H1 (cell line): ENCODE data around the gene RPL37A. TPM values are rescaled to one million over a fixed set of nuclear protein-coding genes. Genes with fewer than 3 reads are reported as not detected.

Experiments used
- CTCF ChIA-PET: fragments of 300-600 bp; sonication (Branson Sonifier 250); formaldehyde crosslinking; loops from one replicate; lab custom pipeline; 2021; ENCODE audit not compliant: partially characterized antibody; lab: Charles Lee
- POLR2A ChIA-PET: fragments of 300-600 bp; sonication (Branson Sonifier 250); formaldehyde crosslinking; loops from one replicate; lab custom pipeline; 2021; ENCODE audit warnings: inconsistent platforms; ENCODE audit not compliant: partially characterized antibody; lab: Charles Lee
- DNase-seq, 2 experiments: peaks; one replicate each; pipeline versions ENCODE4 v3.0.0 to v3.0.0-alpha.2; 2010 to 2022; ENCODE audit warnings: low spot score in 2 of 2, low read depth in 1 of 2, mixed read lengths in 1 of 2
- FAIRE-seq: peaks from 2 replicates; lab custom pipeline; 2011; peaks lifted over from hg19 to GRCh38; lab: Jason Lieb, UNC
- H2AFZ ChIP-seq: 2 replicates; pipeline ENCODE4 v1.8.1; 2012; ENCODE audit warnings: low read length, inconsistent platforms
- H2AK5ac ChIP-seq: 2 replicates; pipeline ENCODE4 v1.6.1; 2013; ENCODE audit warnings: low read depth, low read length
- H2BK120ac ChIP-seq: replicated peaks from 2 replicates; pipeline ENCODE3; 2013; ENCODE audit warnings: low read depth, low read length, inconsistent platforms
- H2BK12ac ChIP-seq: 2 replicates; pipeline ENCODE4 v1.6.1; 2013; ENCODE audit warnings: low read depth, low read length
- H2BK15ac ChIP-seq: 2 replicates; pipeline ENCODE4 v1.6.1; 2013; ENCODE audit warnings: low read length
- H2BK20ac ChIP-seq: 2 replicates; pipeline ENCODE4 v1.6.1; 2013; ENCODE audit warnings: low read length
- H2BK5ac ChIP-seq: 2 replicates; pipeline ENCODE4 v1.6.1; 2013; ENCODE audit warnings: low read depth, low read length
- H3K14ac ChIP-seq: 2 replicates; pipeline ENCODE4 v1.6.1; 2013; ENCODE audit warnings: inconsistent platforms; ENCODE audit not compliant: insufficient read length
- H3K18ac ChIP-seq: 2 replicates; pipeline ENCODE4 v1.6.1; 2013; ENCODE audit warnings: low read length; ENCODE audit errors: extremely low read depth
- H3K23ac ChIP-seq: 2 replicates; pipeline ENCODE4 v1.6.1; 2013; ENCODE audit warnings: inconsistent platforms; ENCODE audit not compliant: insufficient read length
- H3K23me2 ChIP-seq: 2 replicates; pipeline ENCODE4 v1.6.1; 2013; ENCODE audit warnings: low read depth, low read length
- H3K27ac ChIP-seq: 2 replicates; pipeline ENCODE4 v1.6.1; 2011; ENCODE audit warnings: low read depth, low read length, inconsistent platforms
- H3K27me3 ChIP-seq, 4 experiments: replicated peaks in 1 of 4; 1 replicate in 1 of 4; 2 replicates in 3 of 4; pipeline versions ENCODE4 v1.6.1 to v1.8.1; 2011 to 2013; ENCODE audit warnings: low read length in 3 of 4, mild to moderate bottlenecking in 3 of 4, inconsistent platforms in 2 of 4, mixed read lengths in 2 of 4, moderate library complexity in 1 of 4; ENCODE audit not compliant: control insufficient read depth in 3 of 4, insufficient read depth in 3 of 4; ENCODE audit errors: extremely low read depth in 1 of 4
- H3K36me3 ChIP-seq, 4 experiments: 2 replicates each; pipeline versions ENCODE4 v1.6.1 to v1.8.1; 2011 to 2013; ENCODE audit warnings: mild to moderate bottlenecking in 4 of 4, low read length in 3 of 4, moderate library complexity in 2 of 4, control low read depth in 1 of 4, inconsistent platforms in 1 of 4; ENCODE audit not compliant: insufficient read depth in 4 of 4, control insufficient read depth in 2 of 4
- H3K4ac ChIP-seq: replicated peaks from 2 replicates; pipeline ENCODE3; 2013; ENCODE audit warnings: low read length, low read depth, mixed read lengths, inconsistent platforms; ENCODE audit not compliant: insufficient read length
- H3K4me1 ChIP-seq, 4 experiments: replicated peaks in 1 of 4; 1 replicate in 1 of 4; 2 replicates in 3 of 4; pipeline versions ENCODE4 v1.6.1 to v1.8.1; 2011 to 2013; ENCODE audit warnings: low read length in 3 of 4, inconsistent platforms in 2 of 4, mixed read lengths in 1 of 4; ENCODE audit not compliant: insufficient read depth in 4 of 4, control insufficient read depth in 3 of 4
- H3K4me2 ChIP-seq, 2 experiments: 2 replicates each; pipeline versions ENCODE4 v1.6.1 to v1.8.1; 2011 to 2013; ENCODE audit warnings: low read depth in 2 of 2, low read length in 2 of 2, control low read depth in 1 of 2, inconsistent platforms in 1 of 2, mild to moderate bottlenecking in 1 of 2; ENCODE audit not compliant: insufficient read depth in 1 of 2
- H3K4me3 ChIP-seq, 4 experiments: fragments of 200-600, 300-600 bp in 1 of 4; sonication (generic), shearing (Covaris generic), sonication (Bioruptor Twin) in 1 of 4; 2 replicates each; pipeline versions ENCODE4 v1.5.1 to v1.8.1; 2011 to 2016; ENCODE audit warnings: low read length in 4 of 4, low read depth in 3 of 4, control low read depth in 2 of 4, inconsistent platforms in 2 of 4, mild to moderate bottlenecking in 2 of 4, mixed read lengths in 1 of 4, moderate library complexity in 1 of 4; ENCODE audit not compliant: insufficient read depth in 2 of 4; ENCODE audit errors: extremely low read depth in 1 of 4
- H3K56ac ChIP-seq: replicated peaks from 2 replicates; pipeline ENCODE3; 2013; ENCODE audit warnings: low read depth, mild to moderate bottlenecking, mixed read lengths, low read length, inconsistent platforms; ENCODE audit not compliant: insufficient read length
- H3K79me1 ChIP-seq: 2 replicates; pipeline ENCODE4 v1.6.1; 2013; ENCODE audit warnings: low read depth, low read length, control low read depth
- H3K79me2 ChIP-seq, 2 experiments: 2 replicates each; pipeline versions ENCODE4 v1.6.1 to v1.8.1; 2012 to 2013; ENCODE audit warnings: low read length in 2 of 2, mild to moderate bottlenecking in 2 of 2, inconsistent platforms in 1 of 2; ENCODE audit not compliant: insufficient read depth in 2 of 2, control insufficient read depth in 1 of 2
- H3K9ac ChIP-seq, 4 experiments: replicated peaks in 1 of 4; 1 replicate in 1 of 4; 2 replicates in 3 of 4; pipeline versions ENCODE4 v1.6.1 to v1.8.1; 2011 to 2013; ENCODE audit warnings: low read depth in 3 of 4, low read length in 3 of 4, control low read depth in 2 of 4, mild to moderate bottlenecking in 2 of 4, moderate library complexity in 2 of 4, inconsistent platforms in 1 of 4; ENCODE audit errors: extremely low read depth in 1 of 4
- H3K9me3 ChIP-seq, 2 experiments: 2 replicates each; pipeline versions ENCODE4 v1.6.1 to v1.8.1; 2012 to 2013; ENCODE audit warnings: mild to moderate bottlenecking in 2 of 2, moderate library complexity in 2 of 2, control low read depth in 1 of 2, inconsistent platforms in 1 of 2, low read depth in 1 of 2, low read length in 1 of 2, mixed read lengths in 1 of 2; ENCODE audit not compliant: insufficient read depth in 2 of 2
- H4K20me1 ChIP-seq, 2 experiments: replicated peaks in 1 of 2; 2 replicates each; pipeline versions ENCODE3 to v1.8.1; 2011 to 2013; ENCODE audit warnings: inconsistent platforms in 2 of 2, low read length in 2 of 2, mild to moderate bottlenecking in 1 of 2; ENCODE audit not compliant: insufficient read depth in 2 of 2, control insufficient read depth in 1 of 2
- H4K5ac ChIP-seq: 2 replicates; pipeline ENCODE4 v1.6.1; 2013; ENCODE audit warnings: low read length, low read depth, mixed read lengths, inconsistent platforms; ENCODE audit not compliant: insufficient read length
- H4K8ac ChIP-seq: 2 replicates; pipeline ENCODE4 v1.8.0; 2013; ENCODE audit warnings: mild to moderate bottlenecking, moderate library complexity, low read length, inconsistent platforms; ENCODE audit not compliant: insufficient read depth; ENCODE audit errors: extremely low read depth
- H4K91ac ChIP-seq: replicated peaks from 2 replicates; pipeline ENCODE3; 2013; ENCODE audit warnings: low read length, mixed read lengths, inconsistent platforms; ENCODE audit not compliant: insufficient read length
- ATF3 ChIP-seq: IDR thresholded peaks from 2 replicates; pipeline ENCODE4 v1.6.1; 2011; ENCODE audit warnings: low read depth, mild to moderate bottlenecking, low read length; ENCODE audit not compliant: insufficient read depth
- BRCA1 ChIP-seq: IDR thresholded peaks from 2 replicates; pipeline ENCODE4 v1.6.1; 2012; ENCODE audit warnings: low read depth, low read length, improper control_type of control experiment
- CBX8 ChIP-seq: fragments of 300-800, 300-1000 bp; sonication (generic); IDR thresholded peaks from 2 replicates; pipeline ENCODE4 v1.7.1; 2016; ENCODE audit warnings: low read depth, low read length, borderline replicate concordance
- CEBPB ChIP-seq: IDR thresholded peaks from 2 replicates; pipeline ENCODE4 v1.6.1; 2012; ENCODE audit warnings: low read depth, low read length
- CREB1 ChIP-seq: IDR thresholded peaks from 2 replicates; pipeline ENCODE4 v1.6.1; 2012; ENCODE audit warnings: inconsistent platforms
- KDM1A ChIP-seq: fragments of 200-600, 300-600 bp; sonication (generic); IDR thresholded peaks from 2 replicates; pipeline ENCODE4 v1.7.1; 2016; ENCODE audit warnings: mild to moderate bottlenecking, low read length, borderline replicate concordance
- POLR2A ChIP-seq, 2 experiments: IDR thresholded peaks; 1 replicate in 1 of 2; 2 replicates in 1 of 2; pipeline ENCODE4 v1.6.1; 2011; ENCODE audit warnings: low read depth in 2 of 2, low read length in 2 of 2, mild to moderate bottlenecking in 2 of 2; ENCODE audit errors: control extremely low read depth in 1 of 2
- RAD21 ChIP-seq, 2 experiments: IDR thresholded peaks in 1 of 2; conservative IDR thresholded peaks in 1 of 2; 2 replicates each; pipeline ENCODE4 v1.6.1; 2011; ENCODE audit warnings: low read depth in 2 of 2, low read length in 2 of 2, improper control_type of control experiment in 1 of 2, inconsistent platforms in 1 of 2, mild to moderate bottlenecking in 1 of 2, moderate library complexity in 1 of 2
- RXRA ChIP-seq: IDR thresholded peaks from 2 replicates; pipeline ENCODE4 v1.6.1; 2011; ENCODE audit warnings: low read depth, mild to moderate bottlenecking, low read length, moderate library complexity; ENCODE audit not compliant: insufficient read depth
- SIRT6 ChIP-seq: IDR thresholded peaks from one replicate; pipeline ENCODE4 v1.7.1; 2012; ENCODE audit warnings: low read length, inconsistent platforms
- TAF1 ChIP-seq: IDR thresholded peaks from 2 replicates; pipeline ENCODE4 v1.6.1; 2011; ENCODE audit warnings: mild to moderate bottlenecking, low read depth, low read length
- TAF7 ChIP-seq: optimal IDR thresholded peaks from 2 replicates; pipeline ENCODE3; 2011; ENCODE audit warnings: low read depth, mild to moderate bottlenecking, inconsistent platforms, low read length, moderate library complexity, borderline replicate concordance
- TCF12 ChIP-seq: IDR thresholded peaks from 2 replicates; pipeline ENCODE4 v1.6.1; 2011; ENCODE audit warnings: low read depth, mild to moderate bottlenecking, low read length
- ZNF274 ChIP-seq: IDR thresholded peaks from 2 replicates; pipeline ENCODE4 v1.7.0; 2012; ENCODE audit warnings: low read length, borderline replicate concordance; ENCODE audit errors: extremely low read depth
- WGBS, 2 experiments: shearing (Covaris generic) in 1 of 2; methylation state at CpG; one replicate each; pipeline versions ENCODE4 v1.1.6 to v1.1.7; 2013 to 2015; ENCODE audit warnings: low lambda C conversion rate in 2 of 2, mixed read lengths in 2 of 2, inconsistent platforms in 1 of 2, low coverage in 1 of 2, missing lambda C conversion rate in 1 of 2; ENCODE audit not compliant: insufficient replicate concordance in 2 of 2, insufficient coverage in 1 of 2, insufficient read length in 1 of 2; ENCODE audit errors: extremely low coverage in 1 of 2, missing lambda C conversion rate in 1 of 2; 5-methylcytosine and 5-hydroxymethylcytosine counted together
- polyA plus RNA-seq, 7 experiments: library from polyadenylated mRNA; depleted of rRNA in 3 of 7; stranded (reverse) in 5 of 7; unstranded in 2 of 7; fragments of >200 nt in 5 of 7; fragments of 200-250 nt in 2 of 7; gene quantifications; 1 replicate in 5 of 7; 2 replicates in 1 of 7; 4 replicates in 1 of 7; pipeline versions ENCODE4 v1.2.1 to v1.2.3, GENCODE V29; 2011 to 2013; ENCODE audit warnings: missing spikeins in 2 of 7, mixed read lengths in 2 of 7
- total RNA-seq: library from RNA; stranded (reverse); fragmentation: NEBNext Ultra II Directional; extraction: Animal tissue kit (Norgen Biotek cat#: 25700); gene quantifications from 2 replicates; pipeline ENCODE4 v1.2.1, GENCODE V29; 2021

The RPL37A gene
- total and polyA plus RNA-seq, 2 of the 8 experiments (the other 6 are each of a cell fraction or from before 2014, with no cell fraction given) = 1,737 to 3,180 TPM

GRCh38 chr2:216535454-216535995 lies 36.9 kb downstream of the RPL37A start:
- Histone ChIP-seq H3K79me1 (no peaks in the 10 kb centered on the region; the same call in 1 of the 2 replicates), H3K9me3 (no peaks in the 10 kb centered on the region), H3K23ac (no peak overlapping the region), H2BK15ac (no peak overlapping the region), H2AFZ (no peak overlapping the region), H4K20me1 (peaks cover 0 to 4% of the 10 kb centered on the region in 2 experiments), H3K4me3 (no peak overlapping the region), H3K9ac (no peak overlapping the region; a peak in 1 of 7 replicates), H3K23me2 (no peaks in the 10 kb centered on the region; the same call in 1 of the 2 replicates), H2BK20ac (0 out of 2 replicates have a peak overlapping the region, but pooled peaks have one; percentile 15), H2BK12ac (no peak overlapping the region), H3K27ac (no peak overlapping the region), H4K8ac (no peak overlapping the region), H3K4me1 (no peaks in the 10 kb centered on the region; a peak in 1 of 7 replicates), H4K5ac (no peak overlapping the region), H3K14ac (no peak overlapping the region), H3K36me3 (no peaks in the 10 kb centered on the region; a peak in 1 of 8 replicates), H3K4me2 (no peak overlapping the region), H2BK5ac (no peak overlapping the region), H3K56ac (no peak overlapping the region), H3K79me2 (no peaks in the 10 kb centered on the region), H4K91ac (no peak overlapping the region), H3K27me3 (no peaks in the 10 kb centered on the region; a peak in 1 of 7 replicates), H2AK5ac (no peak overlapping the region), H2BK120ac (no peak overlapping the region), H3K18ac (no peak overlapping the region), H3K4ac (no peak overlapping the region)
- ChIA-PET CTCF (interaction anchor here (1.1 to 8.1 kb wide), 3 partner anchors 16 to 147 kb away, joined by 3 to 46 read pairs (median 4); no protein-coding TSS in a partner anchor), POLR2A (no interaction called here)
- FAIRE-seq = no peak
- no peak for DNase-seq
- 91% methylated on average over 10 of the region's 10 CpGs; no CpG with 5 or more reads in 1 of the 2 experiments for WGBS, 2 experiments
- TF ChIP-seq BRCA1 (no peak), CREB1 (no peak), KDM1A (no peak), CBX8 (no peak), SIRT6 (no peak), RXRA (no peak), POLR2A (IDR thresholded peaks at IDR 0.05; ENCODE audit: control extremely low read depth in 1 of 2, low read depth in 2 of 2, low read length in 2 of 2) (no peak), CEBPB (no peak), TCF12 (no peak), TAF1 (no peak), TAF7 (no peak), RAD21 (IDR thresholded peaks at IDR 0.05 in 1 of 2, conservative IDR thresholded peaks at IDR 0.05 in 1 of 2; ENCODE audit: low read depth in 2 of 2, low read length in 2 of 2) (no peak), ZNF274 (no peak), ATF3 (no peak)
